ENCODE data around the gene CGB2.

Gene CGB2

DNA sequence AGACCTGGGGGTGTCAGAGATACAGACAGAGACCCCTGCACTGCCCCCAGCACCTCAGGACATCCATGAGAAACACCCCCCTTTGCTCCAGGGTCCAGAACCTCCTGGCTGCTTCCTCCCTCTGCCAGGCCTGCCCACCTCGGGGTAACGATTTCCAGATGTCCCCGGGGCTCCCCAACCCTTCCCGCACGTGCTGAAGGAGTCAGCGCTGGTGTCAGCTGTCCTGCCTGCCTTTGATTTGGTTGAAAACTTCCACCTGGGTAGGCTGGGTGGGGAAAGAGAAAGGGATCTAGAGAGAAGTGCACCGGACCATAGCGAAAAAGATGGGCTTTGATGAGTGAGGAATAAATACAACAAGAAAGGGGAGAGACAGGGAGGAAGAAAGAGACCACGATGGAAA lies 27.4 kb downstream of the CGB2 start:
- TF ChIP-seq, protein P1, sequence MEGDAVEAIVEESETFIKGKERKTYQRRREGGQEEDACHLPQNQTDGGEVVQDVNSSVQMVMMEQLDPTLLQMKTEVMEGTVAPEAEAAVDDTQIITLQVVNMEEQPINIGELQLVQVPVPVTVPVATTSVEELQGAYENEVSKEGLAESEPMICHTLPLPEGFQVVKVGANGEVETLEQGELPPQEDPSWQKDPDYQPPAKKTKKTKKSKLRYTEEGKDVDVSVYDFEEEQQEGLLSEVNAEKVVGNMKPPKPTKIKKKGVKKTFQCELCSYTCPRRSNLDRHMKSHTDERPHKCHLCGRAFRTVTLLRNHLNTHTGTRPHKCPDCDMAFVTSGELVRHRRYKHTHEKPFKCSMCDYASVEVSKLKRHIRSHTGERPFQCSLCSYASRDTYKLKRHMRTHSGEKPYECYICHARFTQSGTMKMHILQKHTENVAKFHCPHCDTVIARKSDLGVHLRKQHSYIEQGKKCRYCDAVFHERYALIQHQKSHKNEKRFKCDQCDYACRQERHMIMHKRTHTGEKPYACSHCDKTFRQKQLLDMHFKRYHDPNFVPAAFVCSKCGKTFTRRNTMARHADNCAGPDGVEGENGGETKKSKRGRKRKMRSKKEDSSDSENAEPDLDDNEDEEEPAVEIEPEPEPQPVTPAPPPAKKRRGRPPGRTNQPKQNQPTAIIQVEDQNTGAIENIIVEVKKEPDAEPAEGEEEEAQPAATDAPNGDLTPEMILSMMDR (IDR thresholded peaks at IDR 0.05; ENCODE audit: borderline replicate concordance, insufficient read depth, low read depth, low read length), result no peak
- no peak overlapping the region for H3K4me3 ChIP-seq (ENCODE audit: low read depth, low read length)

DNA sequence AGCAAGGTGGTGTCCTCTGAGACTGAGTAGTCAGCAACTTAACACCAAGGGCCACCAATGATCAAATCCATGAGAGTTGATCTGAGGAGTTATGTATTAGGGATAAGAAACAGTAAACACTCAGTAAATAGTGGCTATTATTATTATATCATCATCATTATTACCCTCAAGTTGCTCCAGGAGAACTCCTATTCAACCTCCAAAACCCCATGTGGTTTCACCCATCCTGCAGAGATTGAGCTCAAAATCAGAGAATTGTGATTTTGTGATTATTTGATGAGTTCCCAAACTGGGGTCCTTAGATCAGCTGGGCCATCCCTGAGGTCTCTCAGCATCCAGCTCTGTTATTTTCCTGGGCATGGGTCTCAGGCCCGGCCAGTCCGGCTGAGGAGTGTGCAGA lies 29.3 kb downstream of the CGB2 start:
- TF ChIP-seq, protein P1 (IDR thresholded peaks at IDR 0.05; ENCODE audit: borderline replicate concordance, insufficient read depth, low read depth, low read length), result no peak
- H3K4me3 ChIP-seq (ENCODE audit: low read depth, low read length), result no peak overlapping the region

DNA sequence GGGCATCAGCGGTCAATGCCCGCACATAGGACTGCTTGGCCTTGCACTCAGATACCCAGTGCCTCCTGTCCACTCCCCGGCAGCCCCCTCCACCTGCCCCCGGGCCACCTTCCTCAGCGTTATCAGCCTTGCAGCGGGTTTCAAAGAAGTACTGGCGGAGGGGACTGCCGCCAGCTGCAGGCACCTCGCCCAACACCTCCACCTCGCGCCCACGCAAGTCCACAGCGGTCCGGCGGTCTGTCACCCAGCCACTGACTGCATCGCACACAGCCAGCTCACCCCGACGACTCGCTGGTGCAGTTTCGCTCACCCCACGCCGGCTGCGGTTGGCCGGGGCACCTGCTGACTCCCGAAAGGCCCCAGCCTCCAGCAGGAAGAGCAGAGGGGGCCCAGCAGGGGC lies 29.8 kb downstream of the CGB2 start:
- H3K4me3 ChIP-seq (ENCODE audit: low read depth, low read length), result no peak overlapping the region
- TF ChIP-seq, protein P1 (IDR thresholded peaks at IDR 0.05; ENCODE audit: borderline replicate concordance, insufficient read depth, low read depth, low read length), result no peak

DNA sequence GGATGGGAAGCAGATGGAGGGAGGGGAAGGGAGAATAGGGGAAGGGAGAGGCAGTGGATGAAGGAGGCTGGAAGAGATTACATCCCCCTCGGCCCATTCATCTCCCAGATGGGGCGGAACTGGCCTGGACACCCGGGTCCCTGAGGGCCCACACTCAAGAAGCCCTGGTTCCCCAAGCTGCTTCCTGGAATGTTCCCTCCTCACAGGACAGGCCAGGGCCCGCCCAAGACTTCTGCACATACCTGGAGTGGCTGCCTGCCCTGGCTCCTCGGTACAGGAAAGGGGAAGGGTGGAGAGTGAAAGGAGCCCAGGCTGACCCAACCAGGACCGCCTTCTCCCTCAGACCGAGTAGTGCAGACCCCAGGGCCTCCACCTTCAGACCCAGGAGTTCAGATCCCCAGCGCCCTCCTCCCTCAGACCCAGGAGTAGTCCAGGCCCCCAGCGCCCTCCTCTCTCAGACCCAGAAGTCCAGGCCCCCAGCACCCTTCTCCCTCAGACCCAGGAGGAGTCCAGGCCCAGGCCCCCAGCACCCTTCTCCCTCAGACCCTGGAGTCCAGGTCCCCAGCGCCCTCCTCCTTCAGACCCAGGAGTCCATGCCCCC lies 32.4 kb downstream of the CGB2 start:
- TF ChIP-seq, protein P1 (IDR thresholded peaks at IDR 0.05; ENCODE audit: borderline replicate concordance, insufficient read depth, low read depth, low read length), result no peak
- no peak overlapping the region for H3K4me3 ChIP-seq (ENCODE audit: low read depth, low read length)

DNA sequence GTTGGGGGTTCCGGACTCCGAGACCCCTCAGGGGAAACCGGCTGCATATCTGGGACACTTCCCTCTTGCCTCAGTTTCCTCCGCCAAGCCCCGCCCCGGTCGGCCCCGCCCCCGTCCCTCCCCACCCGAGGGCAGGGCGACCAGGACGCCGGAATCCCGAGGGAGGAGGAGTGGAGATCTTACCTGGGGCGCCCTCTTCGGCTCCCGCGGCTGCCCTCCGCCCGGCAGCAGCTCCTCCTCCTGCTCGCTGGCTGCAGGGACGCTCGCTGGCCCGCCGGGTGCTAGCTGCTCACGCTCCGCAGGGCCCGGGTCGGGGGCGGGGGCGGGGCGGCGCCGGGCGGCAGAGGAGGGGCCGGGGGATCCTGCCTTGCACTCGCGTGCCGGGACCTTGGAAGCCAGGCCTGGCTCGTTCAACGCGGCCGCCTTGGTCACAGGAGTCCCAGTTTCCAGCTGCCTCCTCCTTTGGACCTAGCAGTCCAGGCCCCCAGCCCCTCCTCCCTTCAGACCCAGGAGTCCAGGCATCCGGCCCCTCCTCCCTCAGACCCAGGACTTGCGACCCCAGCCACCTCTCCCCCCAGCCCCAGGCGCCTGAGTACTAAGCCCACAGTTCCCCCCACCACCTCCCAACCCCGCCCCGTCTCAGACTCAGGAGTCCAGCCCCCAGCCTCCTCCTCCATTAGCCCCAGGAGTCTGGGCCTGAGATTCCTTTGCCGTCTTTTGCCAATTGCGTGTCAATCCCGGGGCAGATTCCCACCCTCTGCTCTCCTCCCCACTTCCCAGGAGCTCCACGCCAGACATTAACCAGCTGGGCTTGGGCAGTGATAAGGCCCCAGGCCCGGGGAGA lies 33.3 kb downstream of the CGB2 start, which contains the start of gene NTF4:
Gene NTF4 (minus strand): TSS at position 51 of the 844 bp plus-strand sequence. CDS start 2,821 bp downstream, outside the sequence.
- H3K4me3 ChIP-seq (ENCODE audit: low read depth, low read length), result no peak within 1 kb of the TSS
- TF ChIP-seq, protein P1 (IDR thresholded peaks at IDR 0.05; ENCODE audit: borderline replicate concordance, insufficient read depth, low read depth, low read length), result no peak

DNA sequence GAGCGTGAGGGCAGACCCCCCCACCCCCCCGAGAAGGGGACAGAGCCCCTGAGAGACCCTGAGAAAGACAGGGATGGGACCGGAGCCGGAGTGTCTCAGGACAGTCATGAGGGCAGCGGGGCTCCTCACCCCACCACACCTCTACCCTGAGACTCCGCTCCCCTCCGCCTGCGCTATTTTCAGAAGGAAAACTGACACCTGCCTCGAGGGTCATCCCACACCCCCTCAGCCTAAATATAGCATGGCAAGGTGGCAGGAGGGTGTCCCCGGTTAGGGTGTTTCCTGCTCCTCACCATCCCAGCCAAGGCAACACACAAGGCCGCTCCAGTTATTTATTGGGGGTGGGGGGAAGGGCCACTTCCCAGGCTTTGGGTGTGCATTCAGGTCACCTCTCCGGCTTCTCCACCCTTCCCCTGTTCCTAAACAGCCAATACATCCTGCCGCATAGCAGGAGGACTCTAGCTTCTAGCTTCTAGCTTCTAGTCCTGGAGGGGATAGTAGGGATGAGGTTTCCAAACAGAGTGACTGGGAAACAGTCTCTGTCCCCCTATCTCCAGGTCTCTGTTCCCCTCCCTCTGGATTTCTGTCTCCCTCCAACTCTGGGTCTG lies 34.3 kb downstream of the CGB2 start:
- no peak overlapping the region for H3K4me3 ChIP-seq (ENCODE audit: low read depth, low read length)
- TF ChIP-seq, protein P1 (IDR thresholded peaks at IDR 0.05; ENCODE audit: borderline replicate concordance, insufficient read depth, low read depth, low read length), result no peak
